HepG2 (cell line): ENCODE results near the gene KIRREL3. TPM values are rescaled to one million over a fixed set of nuclear protein-coding genes. Genes with fewer than 3 reads are reported as not detected.

ENCODE experiments used
- ATAC-seq: fragments of 200-7000 bp; cut with Tn5 transposase; 3 replicates; pipeline ENCODE4 v1.9.1; 2020; ENCODE audit warnings: mild to moderate bottlenecking, moderate library complexity
- BruUV-seq: library from RNA; stranded (reverse); fragments of 400-500 nt; replicated peaks from 2 replicates; lab custom pipeline; 2021; lab: Mats Ljungman, UMichigan
- CTCF ChIA-PET: fragments of 300-600 bp; formaldehyde crosslinking; extraction: SDS; loops from one replicate; lab custom pipeline; 2021; ENCODE audit warnings: low total read pairs, inconsistent platforms, low intra/inter-chr PET ratio; lab: Yijun Ruan, JAX
- POLR2A ChIA-PET: fragments of 350-600 bp; sonication (Branson Sonifier 250); formaldehyde crosslinking; loops from one replicate; lab custom pipeline; 2020; ENCODE audit warnings: antibody characterized with exemption, inconsistent platforms; lab: Yijun Ruan, JAX
- DNase-seq: peaks from one replicate; pipeline ENCODE4 v3.0.0-alpha.2; 2015; ENCODE audit warnings: low spot score
- FAIRE-seq: peaks from 3 replicates; lab custom pipeline; 2011; peaks lifted over from hg19 to GRCh38; lab: Jason Lieb, UNC
- H2AFZ ChIP-seq: one replicate; pipeline ENCODE4 v1.6.1; 2011; ENCODE audit warnings: low read length, inconsistent platforms
- H3K27ac ChIP-seq: fragments of 300-600 bp; 3 replicates; pipeline ENCODE4 v1.8.0; 2011; ENCODE audit warnings: mixed run types, mild to moderate bottlenecking, mixed read lengths, low read length, inconsistent platforms; ENCODE audit not compliant: insufficient read depth; ENCODE audit errors: extremely low read length
- H3K27me3 ChIP-seq, 2 experiments: fragments of 200-600 bp in 1 of 2; 2 replicates in 1 of 2; 3 replicates in 1 of 2; pipeline versions ENCODE4 v1.6.0 to v1.8.0; 2011; ENCODE audit warnings: low read length in 2 of 2, mild to moderate bottlenecking in 2 of 2, moderate library complexity in 2 of 2, inconsistent platforms in 1 of 2; ENCODE audit not compliant: insufficient read depth in 2 of 2, control insufficient read depth in 1 of 2
- H3K36me3 ChIP-seq, 2 experiments: fragments of 200-600 bp in 1 of 2; replicated peaks in 1 of 2; 2 replicates in 1 of 2; 3 replicates in 1 of 2; pipeline versions ENCODE4 v1.5.1 to v1.8.0; 2011; ENCODE audit warnings: low read length in 2 of 2, inconsistent platforms in 1 of 2; ENCODE audit not compliant: insufficient read depth in 2 of 2, control insufficient read depth in 1 of 2
- H3K4me1 ChIP-seq: 2 replicates; pipeline ENCODE4 v1.5.1; 2012; ENCODE audit warnings: low read length, inconsistent platforms; ENCODE audit not compliant: insufficient read depth
- H3K4me2 ChIP-seq: 2 replicates; pipeline ENCODE4 v1.6.0; 2011; ENCODE audit warnings: low read depth, low read length, inconsistent platforms
- H3K4me3 ChIP-seq, 3 experiments: fragments of 200-600 bp in 1 of 3; sonication (generic), shearing (Covaris generic) in 1 of 3; replicated peaks in 1 of 3; 2 replicates each; pipeline ENCODE4 v1.5.1; 2011 to 2016; ENCODE audit warnings: low read length in 3 of 3, inconsistent platforms in 2 of 3, low read depth in 2 of 3, mild to moderate bottlenecking in 2 of 3, control low read depth in 1 of 3, mixed read lengths in 1 of 3; ENCODE audit not compliant: insufficient read depth in 1 of 3
- H3K79me2 ChIP-seq: one replicate; pipeline ENCODE4 v1.6.1; 2011; ENCODE audit warnings: low read length, inconsistent platforms; ENCODE audit not compliant: insufficient read depth
- H3K9ac ChIP-seq: 2 replicates; pipeline ENCODE4 v1.6.0; 2011; ENCODE audit warnings: mild to moderate bottlenecking, low read depth, low read length, inconsistent platforms; ENCODE audit not compliant: insufficient read depth
- H3K9me3 ChIP-seq: 2 replicates; pipeline ENCODE4 v1.5.1; 2012; ENCODE audit warnings: mild to moderate bottlenecking, low read length
- H4K20me1 ChIP-seq: 2 replicates; pipeline ENCODE4 v1.6.0; 2011; ENCODE audit warnings: inconsistent platforms, mild to moderate bottlenecking, low read length, moderate library complexity; ENCODE audit not compliant: insufficient read depth
- ARID4A ChIP-seq: sonication (generic); formaldehyde crosslinking; IDR thresholded peaks from 2 replicates; pipeline ENCODE4 v1.5.0; 2020; ENCODE audit warnings: mild to moderate bottlenecking, missing genetic modification reagents, borderline replicate concordance
- GABPA ChIP-seq, 2 experiments: IDR thresholded peaks; 2 replicates each; pipeline ENCODE4 v1.6.1; 2011 to 2016; ENCODE audit warnings: low read depth in 2 of 2, low read length in 1 of 2, missing biosample characterization in 1 of 2, missing genetic modification characterization in 1 of 2
- GLI4 ChIP-seq: sonication (generic); formaldehyde crosslinking; IDR thresholded peaks from 2 replicates; pipeline ENCODE4 v1.5.1; 2020; ENCODE audit warnings: missing genetic modification reagents, mild to moderate bottlenecking, moderate library complexity, borderline replicate concordance
- IKZF4 ChIP-seq: sonication (generic); formaldehyde crosslinking; IDR thresholded peaks from 2 replicates; pipeline ENCODE4 v1.5.1; 2020; ENCODE audit warnings: borderline replicate concordance, mild to moderate bottlenecking, low read depth, missing genetic modification reagents; ENCODE audit errors: not compliant biosample characterization
- POLR2AphosphoS5 ChIP-seq: IDR thresholded peaks from 2 replicates; pipeline ENCODE4 v1.6.1; 2012; ENCODE audit warnings: low read depth, low read length
- RNF2 ChIP-seq: fragments of 450-650 bp; conservative IDR thresholded peaks from 2 replicates; pipeline ENCODE4 v1.6.1; 2016; ENCODE audit warnings: low read depth
- SMARCC2 ChIP-seq: fragments of 450-650 bp; IDR thresholded peaks from 2 replicates; pipeline ENCODE4 v1.6.1; 2017; ENCODE audit warnings: antibody characterized with exemption, mild to moderate bottlenecking
- SMYD3 ChIP-seq: sonication (generic); formaldehyde crosslinking; IDR thresholded peaks from 2 replicates; pipeline ENCODE4 v1.8.1; 2023; ENCODE audit warnings: mild to moderate bottlenecking, missing genetic modification reagents
- ZMAT3 ChIP-seq: sonication (generic); formaldehyde crosslinking; conservative IDR thresholded peaks from 2 replicates; pipeline ENCODE4 v1.7.0; 2021; ENCODE audit warnings: missing genetic modification reagents
- ZNF326 ChIP-seq: sonication (generic); formaldehyde crosslinking; IDR thresholded peaks from 2 replicates; pipeline ENCODE4 v1.4.0; 2020; ENCODE audit warnings: missing genetic modification reagents, borderline replicate concordance
- ZNF747 ChIP-seq: sonication (generic); formaldehyde crosslinking; IDR thresholded peaks from 2 replicates; pipeline ENCODE4 v1.8.1; 2023; ENCODE audit warnings: missing genetic modification reagents, mild to moderate bottlenecking, borderline replicate concordance
- ZNF839 ChIP-seq: sonication (generic); formaldehyde crosslinking; IDR thresholded peaks from 2 replicates; pipeline ENCODE4 v1.4.0; 2020; ENCODE audit warnings: missing genetic modification reagents, mild to moderate bottlenecking, borderline replicate concordance
- WGBS: methylation state at CpG from one replicate; pipeline ENCODE4 v1.1.6; 2017; ENCODE audit warnings: low lambda C conversion rate; 5-methylcytosine and 5-hydroxymethylcytosine counted together
- in situ Hi-C: cut with HindIII; loops from 2 replicates; pipeline ENCODE4 v1.10.0; 2017; ENCODE audit warnings: low pct_unique_long_range_greater_than_20kb; ENCODE audit not compliant: extremely low pct_ligation_motif_present
- intact Hi-C: fragments of 100-400 bp; cut with micrococcal nuclease; formaldehyde crosslinking; loops from one replicate; pipeline ENCODE4 v1.10.0; 2022; ENCODE audit not compliant: unreplicated experiment
- polyA plus RNA-seq, 8 experiments: library from polyadenylated mRNA; depleted of rRNA in 3 of 8; stranded (reverse) in 7 of 8; unstranded in 1 of 8; fragments of >200 nt; fragmentation: Illumina TruSeq in 4 of 8; extraction: Trizol in 4 of 8; gene quantifications; 2 replicates each; pipeline versions ENCODE4 v1.2.1 to v1.2.3, GENCODE V29; 2011 to 2016; ENCODE audit warnings: low read depth in 4 of 8, missing spikeins in 1 of 8, mixed read lengths in 1 of 8; ENCODE audit not compliant: insufficient read depth in 1 of 8
- total RNA-seq, 5 experiments: library from RNA; depleted of rRNA; stranded (reverse); fragments of >200 nt; fragmentation: Illumina TruSeq; extraction: Trizol; gene quantifications; 2 replicates each; pipeline ENCODE4 v1.2.3, GENCODE V29; 2016; ENCODE audit warnings: low read depth in 1 of 5

KIRREL3 gene
- total and polyA plus RNA-seq, 2 of the 13 experiments (the other 11 are each of a cell fraction or from before 2014, with no cell fraction given) = not detected

- intact Hi-C loops (no loop called here), in situ Hi-C loops (no loop called here)
- Histone ChIP-seq H3K9ac (no peak overlapping the region), H3K36me3 (no peaks in the 10 kb centered on the region), H3K4me1 (no peaks in the 10 kb centered on the region), H3K27me3 (peaks cover 0 to 4% of the 10 kb centered on the region in 2 experiments; a peak in 2 of 5 replicates), H3K4me2 (no peak overlapping the region), H3K79me2 (no peaks in the 10 kb centered on the region), H3K9me3 (no peaks in the 10 kb centered on the region), H4K20me1 (no peaks in the 10 kb centered on the region), H3K4me3 (no peak overlapping the region), H2AFZ (no peak overlapping the region), H3K27ac (no peak overlapping the region)
- FAIRE-seq (no peak), ATAC-seq (no peak), DNase-seq (no peak)
- BruUV-seq = no TSS peak
- POLR2A ChIA-PET = no interaction called here
- TF ChIP-seq ARID4A (CRISPR knock-in tag) (no peak), ZNF839 (CRISPR knock-in tag) (no peak), ZNF326 (CRISPR knock-in tag) (no peak), POLR2AphosphoS5 (no peak), RNF2 (no peak), GLI4 (CRISPR knock-in tag) (no peak), SMYD3 (no peak), ZMAT3 (CRISPR knock-in tag) (no peak), GABPA (IDR thresholded peaks at IDR 0.05; ENCODE audit: low read depth, low read length) (no peak), GABPA (CRISPR knock-in tag; IDR thresholded peaks at IDR 0.05; ENCODE audit: low read depth) (no peak), SMARCC2 (no peak), ZNF747 (CRISPR knock-in tag) (no peak), IKZF4 (CRISPR knock-in tag) (no peak)
- WGBS = 3% methylated on average over 2 of the region's 2 CpGs
- CTCF ChIA-PET = no interaction called here
These were observed 335.9 kb downstream of the KIRREL3 start for GRCh38 chr11:126664643-126665042.
